GM18519 (cell line): ENCODE measurements around the gene NBAS.
"Not testable (repeated sequence)": the region's sequence is repeated elsewhere in the genome, so short reads cannot be mapped to it uniquely, and the experiment has no call there.

ENCODE experiments used
- ATAC-seq: cut with Tn5 transposase; IDR thresholded peaks from one replicate; pipeline ENCODE4 v1.9.1; 2021; ENCODE audit warnings: mild to moderate bottlenecking, moderate library complexity; ENCODE audit not compliant: unreplicated experiment, low FRiP score

Gene NBAS

GRCh38 chr2:15561574-15562344 is 625 bp upstream of the NBAS start:
- ATAC-seq: peak; percentile 23

- ATAC-seq: no peak
Measured at GRCh38 chr2:15560140-15560987, 770 bp downstream of the NBAS start.

GRCh38 chr2:15559379-15560139 is 1.6 kb downstream of the NBAS start:
- ATAC-seq: no peak

GRCh38 chr2:15557887-15558311 is 3.2 kb downstream of the NBAS start:
- no peak for ATAC-seq

GRCh38 chr2:15556311-15556930 is 4.7 kb downstream of the NBAS start:
- ATAC-seq: no peak

DNA sequence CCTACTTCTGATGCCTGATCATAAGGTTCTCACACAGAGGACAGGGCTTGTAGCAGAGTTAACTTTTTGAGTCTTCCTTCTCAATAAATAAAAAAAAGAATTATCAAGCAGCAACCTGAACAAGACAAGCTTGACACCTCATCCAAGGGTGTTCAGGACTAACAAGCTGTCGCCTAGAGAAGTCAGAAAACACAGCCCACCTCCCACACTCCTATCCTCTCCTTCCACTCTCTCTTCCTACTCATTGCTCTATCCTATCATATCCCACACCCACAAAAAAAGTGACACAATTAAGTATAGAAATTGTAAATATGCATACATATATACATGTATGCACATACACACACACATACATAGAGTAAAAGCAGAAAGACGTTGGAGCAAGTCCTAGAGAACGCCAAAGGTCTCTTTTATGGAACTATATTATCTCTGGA is 5.4 kb downstream of the NBAS start:
- ATAC-seq: no peak

DNA sequence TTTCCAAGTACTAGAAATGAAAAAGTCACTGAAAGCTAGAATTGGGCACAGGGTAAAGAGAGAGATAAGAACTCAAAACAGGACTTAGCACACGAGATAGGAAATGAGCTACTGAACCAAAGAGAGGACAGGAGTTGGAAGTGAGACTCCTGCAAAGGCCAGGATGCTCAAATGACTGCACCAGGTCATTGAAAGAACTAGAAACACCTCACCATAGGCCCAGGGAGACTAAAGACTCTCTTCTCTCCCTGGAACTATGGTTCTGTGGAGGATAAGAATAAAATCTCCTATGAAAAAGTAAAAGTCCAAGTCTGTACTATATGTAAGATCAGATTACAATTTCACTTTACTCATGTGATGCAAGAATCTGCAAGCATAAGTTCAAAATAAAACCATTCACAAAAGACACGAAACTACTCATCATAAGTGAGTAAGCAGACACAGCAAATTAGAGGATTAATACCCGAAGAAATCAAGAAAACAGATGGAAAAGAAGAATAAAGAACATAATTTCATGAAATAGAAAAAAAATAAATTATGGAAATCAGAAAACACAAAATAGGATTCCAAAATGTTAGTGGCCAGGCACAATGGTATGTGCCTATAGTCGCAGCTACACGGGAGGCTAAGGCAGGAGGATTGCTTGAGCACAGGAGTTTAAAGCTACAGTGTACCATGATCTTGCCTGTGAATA is 6.5 kb downstream of the NBAS start:
- ATAC-seq: no peak

DNA sequence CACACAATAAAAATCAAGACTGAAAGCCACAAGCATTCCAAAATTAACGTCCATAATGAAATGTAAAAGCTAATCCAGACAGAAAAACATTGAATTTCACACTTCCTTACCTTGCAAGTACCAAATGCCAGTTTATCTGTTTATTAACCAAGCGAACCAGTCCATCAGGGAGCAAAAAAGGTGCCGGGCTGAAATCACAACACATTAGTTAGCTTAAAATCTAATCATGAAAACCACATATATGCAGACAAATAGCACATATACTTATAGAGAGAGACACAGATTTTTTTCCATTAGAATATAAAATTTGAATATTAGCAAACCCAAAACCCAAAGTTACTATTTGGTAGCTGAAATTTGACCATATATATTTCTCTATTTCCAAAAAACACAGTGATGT is 7.2 kb downstream of the NBAS start:
- ATAC-seq: no peak

- no peak for ATAC-seq
Measured at GRCh38 chr2:15553519-15553918, 7.6 kb downstream of the NBAS start.

DNA sequence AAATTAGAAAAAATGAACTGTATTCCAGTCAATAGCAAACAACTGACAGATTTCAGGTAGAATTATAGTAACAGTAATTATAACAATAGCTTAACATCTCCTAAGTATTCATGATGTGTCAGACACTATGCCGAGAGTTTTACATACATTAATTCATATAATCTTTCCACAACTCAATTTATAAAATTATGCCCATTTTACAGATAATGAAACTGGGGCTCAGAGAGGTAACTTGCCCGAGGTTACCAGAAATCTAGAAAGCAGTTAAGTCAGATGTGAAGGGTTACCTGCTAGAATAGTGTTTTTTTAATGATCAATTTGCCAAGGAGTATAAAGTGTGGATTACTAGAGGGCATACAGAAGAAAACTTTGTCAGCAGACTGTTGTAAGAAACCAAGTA is 12.2 kb downstream of the NBAS start:
- no peak for ATAC-seq

DNA sequence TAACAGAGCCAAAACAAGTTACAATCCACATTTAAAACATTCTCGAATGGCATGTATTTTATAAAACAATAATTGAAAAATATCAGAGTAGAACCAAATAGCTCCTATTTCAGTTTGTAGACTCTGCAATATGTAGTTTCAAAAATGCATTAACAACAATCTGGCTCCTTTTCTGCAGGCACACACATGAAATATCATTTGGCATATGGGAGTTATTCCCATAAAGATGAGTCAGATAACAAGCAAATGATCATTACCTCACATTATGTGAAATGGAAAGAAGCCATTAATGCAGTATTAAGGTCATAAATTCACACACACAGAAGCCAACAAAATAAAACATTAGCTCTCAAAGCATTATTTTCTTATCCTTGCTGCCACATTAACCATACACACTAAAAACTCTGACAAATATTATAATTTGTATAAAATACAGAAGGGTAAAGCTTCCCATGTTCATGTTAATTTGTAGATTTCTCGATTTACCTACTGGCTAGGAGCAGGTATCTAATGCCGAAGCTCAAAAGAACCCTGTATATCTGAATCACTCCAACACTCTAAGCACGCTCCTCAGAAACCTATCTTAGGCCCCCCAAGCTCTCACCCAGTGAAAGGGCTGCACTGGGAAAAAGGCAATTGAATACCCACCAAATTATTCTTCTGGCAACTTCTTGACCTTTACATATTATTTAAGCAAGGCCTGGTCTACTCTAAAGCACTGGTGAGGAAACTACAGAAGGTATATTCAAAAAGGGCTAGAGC is 13.8 kb downstream of the NBAS start:
- no peak for ATAC-seq

DNA sequence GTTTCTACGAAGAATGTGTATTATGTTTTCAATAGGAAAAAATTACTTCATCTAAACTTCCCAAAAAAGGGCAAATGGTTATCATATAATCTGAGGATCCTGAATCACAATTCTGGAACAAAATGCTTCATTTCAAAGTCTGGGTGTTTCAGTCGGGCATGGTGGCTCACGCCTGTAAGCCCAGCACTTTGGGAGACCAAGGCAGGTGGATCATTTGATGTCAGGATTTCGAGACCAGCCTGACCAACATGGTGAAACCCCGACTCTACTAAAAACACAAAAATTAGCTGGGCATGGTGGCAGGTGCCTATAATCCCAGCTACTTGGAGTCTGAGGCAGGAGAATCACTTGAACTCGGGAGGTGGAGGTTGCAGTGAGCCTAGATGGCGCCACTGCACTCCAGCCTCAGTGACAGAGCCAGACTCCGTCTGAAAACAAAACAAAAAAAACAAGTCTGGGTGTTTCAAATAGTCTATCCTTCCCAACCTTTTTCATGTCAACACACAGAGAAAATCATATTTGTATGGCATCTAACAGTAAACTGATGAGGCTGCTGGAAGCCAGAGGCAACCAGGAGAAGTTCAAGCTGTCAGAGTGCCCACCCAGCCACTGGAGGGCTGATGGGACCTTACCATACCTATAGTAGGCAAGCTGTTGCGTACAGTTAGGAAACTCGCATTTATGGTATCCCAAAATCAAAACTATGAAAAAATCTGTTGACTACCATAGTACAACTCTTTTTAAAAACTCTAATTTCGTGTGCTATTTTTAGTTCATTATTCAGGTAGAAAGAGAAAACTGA is 14.6 kb downstream of the NBAS start:
- no peak for ATAC-seq

DNA sequence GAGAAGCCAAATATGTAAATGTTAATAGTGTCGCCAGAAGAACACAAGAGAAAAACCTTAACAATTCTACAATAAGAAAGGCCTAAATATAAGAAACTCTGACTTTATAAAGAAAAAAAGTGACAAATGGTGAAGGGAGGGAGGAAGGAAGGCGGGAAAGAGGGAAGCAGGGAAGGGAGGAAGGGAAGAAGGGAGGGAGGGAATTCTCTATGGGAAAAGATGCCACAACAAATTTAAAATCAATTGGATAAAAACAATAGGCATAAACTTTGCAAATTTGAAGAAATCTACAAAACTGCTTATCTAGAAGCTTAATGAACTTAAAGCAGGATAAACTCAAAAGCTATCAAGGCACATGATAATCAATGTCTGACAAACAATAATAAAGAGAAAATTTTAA is 16.9 kb downstream of the NBAS start:
- no peak for ATAC-seq

GRCh38 chr2:15543541-15543940 is 17.6 kb downstream of the NBAS start:
- no peak for ATAC-seq

DNA sequence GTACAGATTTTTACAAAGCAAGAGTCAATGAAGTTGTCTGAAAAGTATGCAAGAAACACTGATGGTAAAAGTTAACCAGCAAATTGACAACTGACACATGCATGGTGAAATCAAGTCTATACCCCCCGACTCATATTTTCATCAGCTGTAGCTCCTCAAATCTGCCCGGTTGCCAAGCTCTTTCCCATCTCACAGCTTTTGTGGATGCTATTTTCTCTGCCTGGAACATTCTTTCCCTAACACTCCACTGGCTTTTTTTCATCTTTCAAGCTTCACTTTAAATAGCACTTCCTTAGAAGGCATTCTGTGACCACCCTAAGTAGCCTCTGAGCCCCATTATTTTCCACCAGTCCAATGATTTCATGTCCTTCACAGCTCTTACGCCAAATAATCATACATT is 18.1 kb downstream of the NBAS start:
- ATAC-seq: no peak

- not testable (repeated sequence) for ATAC-seq
Measured at GRCh38 chr2:15542269-15542668, 18.9 kb downstream of the NBAS start.

DNA sequence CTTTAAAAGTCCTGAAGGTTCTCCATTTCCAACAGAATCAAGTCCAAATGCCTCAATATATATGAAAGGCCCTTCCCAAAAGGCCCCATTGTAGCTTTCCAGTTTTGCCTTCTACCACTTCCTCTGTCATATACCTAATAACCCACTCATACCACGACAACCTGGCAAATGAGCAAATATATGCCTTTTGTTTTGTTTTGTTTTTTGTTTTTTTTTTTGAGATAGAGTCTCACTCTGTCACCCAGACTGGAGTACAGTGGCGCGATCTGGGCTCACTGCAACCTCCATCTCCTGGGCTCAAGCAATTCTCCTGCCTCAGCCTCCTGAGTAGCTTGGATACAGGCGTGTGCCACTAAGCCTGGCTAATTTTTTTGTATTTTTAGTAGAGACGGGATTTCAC is 20.6 kb downstream of the NBAS start:
- not testable (repeated sequence) for ATAC-seq

DNA sequence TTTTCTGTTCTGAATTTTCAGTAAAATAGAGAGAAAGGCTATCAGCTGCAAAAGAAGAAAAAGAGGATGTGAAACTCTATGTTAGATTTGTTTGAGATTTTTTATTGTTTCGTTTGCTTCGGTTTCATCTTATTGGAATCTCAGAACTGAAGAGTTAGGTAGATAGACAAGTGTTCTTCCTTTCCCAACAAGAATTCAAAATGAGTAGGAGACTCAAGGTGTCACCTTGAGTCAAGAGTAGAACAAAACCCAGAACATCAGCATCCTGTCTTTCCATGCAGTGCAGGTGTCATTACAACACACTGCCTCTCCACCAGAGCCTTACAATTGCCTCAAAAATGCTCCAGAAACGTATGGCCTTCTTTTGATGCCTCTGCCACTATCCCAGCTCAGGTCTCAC is 21.1 kb downstream of the NBAS start:
- peak; percentile 73 for ATAC-seq
